AG04449 (cell line): ENCODE measurements around the gene PIK3R1.

Source experiments
- CTCF ChIA-PET: fragments of 350-600 bp; formaldehyde crosslinking; extraction: SDS; loops from one replicate; lab custom pipeline; 2021; ENCODE audit warnings: antibody characterized with exemption; lab: Yijun Ruan, JAX
- POLR2A ChIA-PET: fragments of 400-600, 350-600 bp; formaldehyde crosslinking; extraction: SDS; loops from one replicate; lab custom pipeline; 2020; ENCODE audit warnings: antibody characterized with exemption, inconsistent platforms; lab: Yijun Ruan, JAX
- DNase-seq: peaks from one replicate; pipeline ENCODE4 v3.0.0-alpha.2; 2010; ENCODE audit warnings: low read depth, low spot score
- H3K4me3 ChIP-seq: 2 replicates; pipeline ENCODE4 v1.5.1; 2011; ENCODE audit warnings: low read depth, mild to moderate bottlenecking, control low read depth, low read length
- CTCF ChIP-seq: IDR thresholded peaks from one replicate; pipeline ENCODE4 v1.5.1; 2011; ENCODE audit warnings: mild to moderate bottlenecking, moderate library complexity, low read length, control low read depth, inconsistent platforms; ENCODE audit not compliant: insufficient read depth; ENCODE audit errors: missing control alignments

Gene PIK3R1

GRCh38 chr5:68303038-68303738 is 87.6 kb downstream of the PIK3R1 start:
- no peak for TF ChIP-seq CTCF
- CTCF ChIA-PET, result interaction anchor here (0.7 to 1.4 kb wide), 4 partner anchors 10 to 181 kb away, joined by 3 to 5 read pairs (median 3); no protein-coding TSS in a partner anchor
- POLR2A ChIA-PET, result no interaction called here
- H3K4me3 ChIP-seq, result no peak overlapping the region
- DNase-seq, result no peak

GRCh38 chr5:68303754-68304420 is 88.3 kb downstream of the PIK3R1 start:
- TF ChIP-seq CTCF, result no peak
- no peak overlapping the region for H3K4me3 ChIP-seq
- no peak for DNase-seq
- ChIA-PET CTCF (interaction anchor here (0.7 to 1.4 kb wide), 2 partner anchors 11 to 18 kb away, joined by 3 to 5 read pairs; no protein-coding TSS in a partner anchor), POLR2A (no interaction called here)

GRCh38 chr5:68304421-68305052 is 89.0 kb downstream of the PIK3R1 start:
- ChIA-PET POLR2A (no interaction called here), CTCF (interaction anchor here (1.1 to 1.2 kb wide), 2 partner anchors 16 to 17 kb away, joined by 3 to 5 read pairs; no protein-coding TSS in a partner anchor)
- DNase-seq, result no peak
- TF ChIP-seq CTCF, result no peak
- H3K4me3 ChIP-seq, result no peak overlapping the region

- no peak for TF ChIP-seq CTCF
- POLR2A ChIA-PET, result no interaction called here
- DNase-seq, result no peak
- CTCF ChIA-PET, result interaction anchor here (0.8 to 1.2 kb wide), 3 partner anchors 15 to 19 kb away, joined by 3 to 5 read pairs (median 3); no protein-coding TSS in a partner anchor
- no peak overlapping the region for H3K4me3 ChIP-seq
Observed at GRCh38 chr5:68305223-68305870, 89.8 kb downstream of the PIK3R1 start.

GRCh38 chr5:68306361-68307014 is 90.9 kb downstream of the PIK3R1 start:
- POLR2A ChIA-PET, result no interaction called here
- CTCF ChIA-PET, result no interaction called here
- DNase-seq, result no peak

More at GRCh38 chr5:68306361-68307014, 90.9 kb downstream of the PIK3R1 start:
- no peak for TF ChIP-seq CTCF
- H3K4me3 ChIP-seq, result no peak overlapping the region
